Measurements from ENCODE around the gene LRP11. TPM values are rescaled to one million over a fixed set of nuclear protein-coding genes. Genes with fewer than 3 reads are reported as not detected.
A peak's percentile ranks its signal among the peaks of the same experiment; 100 is the strongest.
"Not testable (repeated sequence)": the region's sequence is repeated elsewhere in the genome, so short reads cannot be mapped to it uniquely, and the experiment has no call there.

Gene LRP11
- total RNA-seq, 1 donor from 2014 or later = 26.0 TPM

GRCh38 chr6:149898966-149899365 lies 34.8 kb upstream of the LRP11 start:
- DNase-seq (ENCODE audit: extremely low read depth, low read depth, low spot score) = no peak

GRCh38 chr6:149897855-149898744 lies 33.9 kb upstream of the LRP11 start, which contains the start of gene RAET1E:
RAET1E (minus strand) TSS chr6:149898113; CDS start chr6:149890901, 7,212 bp downstream.
- DNase-seq (ENCODE audit: extremely low read depth, low read depth, low spot score) = no peak

- DNase-seq (ENCODE audit: extremely low read depth, low read depth, low spot score) = no peak
Measured at GRCh38 chr6:149897015-149897697, 33.0 kb upstream of the LRP11 start.

GRCh38 chr6:149896491-149896890 lies 32.3 kb upstream of the LRP11 start:
- no peak for DNase-seq (ENCODE audit: extremely low read depth, low read depth, low spot score)

- peak; percentile 37 for DNase-seq (ENCODE audit: extremely low read depth, low read depth, low spot score)
Measured at GRCh38 chr6:149895833-149896271, 31.7 kb upstream of the LRP11 start.

- DNase-seq (ENCODE audit: extremely low read depth, low read depth, low spot score) = no peak
Measured at GRCh38 chr6:149895048-149895590, 31.0 kb upstream of the LRP11 start.

GRCh38 chr6:149891864-149892263 lies 27.7 kb upstream of the LRP11 start:
- not testable (repeated sequence) for DNase-seq (ENCODE audit: extremely low read depth, low read depth, low spot score)

GRCh38 chr6:149891259-149891658 lies 27.1 kb upstream of the LRP11 start:
- no peak for DNase-seq (ENCODE audit: extremely low read depth, low read depth, low spot score)

- DNase-seq (ENCODE audit: extremely low read depth, low read depth, low spot score) = no peak
Measured at GRCh38 chr6:149890629-149891045, 26.5 kb upstream of the LRP11 start.

- no peak for DNase-seq (ENCODE audit: extremely low read depth, low read depth, low spot score)
Measured at GRCh38 chr6:149889326-149889725, 25.2 kb upstream of the LRP11 start.

- no peak for DNase-seq (ENCODE audit: extremely low read depth, low read depth, low spot score)
Measured at GRCh38 chr6:149888659-149889058, 24.5 kb upstream of the LRP11 start.

- DNase-seq (ENCODE audit: extremely low read depth, low read depth, low spot score) = no peak
Measured at GRCh38 chr6:149888093-149888492, 23.9 kb upstream of the LRP11 start.

GRCh38 chr6:149887343-149887742 lies 23.2 kb upstream of the LRP11 start:
- DNase-seq (ENCODE audit: extremely low read depth, low read depth, low spot score) = no peak

- DNase-seq (ENCODE audit: extremely low read depth, low read depth, low spot score) = no peak
Measured at GRCh38 chr6:149885888-149886287, 21.7 kb upstream of the LRP11 start.

- no peak for DNase-seq (ENCODE audit: extremely low read depth, low read depth, low spot score)
Measured at GRCh38 chr6:149884617-149885016, 20.5 kb upstream of the LRP11 start.

GRCh38 chr6:149884215-149884614 lies 20.1 kb upstream of the LRP11 start:
- no peak for DNase-seq (ENCODE audit: extremely low read depth, low read depth, low spot score)

- no peak for DNase-seq (ENCODE audit: extremely low read depth, low read depth, low spot score)
Measured at GRCh38 chr6:149881860-149882259, 17.7 kb upstream of the LRP11 start.

- DNase-seq (ENCODE audit: extremely low read depth, low read depth, low spot score) = no peak
Measured at GRCh38 chr6:149881066-149881766, 17.1 kb upstream of the LRP11 start.

GRCh38 chr6:149877659-149878058 lies 13.5 kb upstream of the LRP11 start:
- DNase-seq (ENCODE audit: extremely low read depth, low read depth, low spot score) = no peak

- no peak for DNase-seq (ENCODE audit: extremely low read depth, low read depth, low spot score)
Measured at GRCh38 chr6:149876241-149876933, 12.2 kb upstream of the LRP11 start.

Measured in glomerular endothelial cell (primary cell).